ENCODE results near the gene OR2T8.

DNA sequence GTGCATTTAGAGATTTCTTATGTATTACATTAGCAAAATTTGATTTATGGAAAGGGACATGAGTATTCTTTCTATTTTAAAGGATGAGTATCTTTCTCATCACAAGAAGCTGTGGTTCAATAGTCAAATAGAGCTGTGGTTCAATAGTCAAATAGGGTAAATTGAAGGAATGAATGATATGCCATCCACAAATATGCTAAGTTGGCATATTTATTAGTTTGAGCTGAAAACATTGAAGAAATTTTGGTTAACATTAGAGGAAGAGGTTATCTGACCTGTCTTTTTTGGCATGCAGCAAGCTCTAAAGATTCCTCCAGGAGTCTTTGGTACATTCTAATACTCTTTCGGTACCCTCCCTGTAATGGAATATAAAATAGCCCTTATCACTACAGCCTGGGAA is 33.4 kb downstream of the OR2T8 start:
- TF ChIP-seq POLR2A (IDR thresholded peaks at IDR 0.05; ENCODE audit: extremely low read depth, insufficient read length) (no peak), MYC (IDR thresholded peaks at IDR 0.05; ENCODE audit: low read depth, low read length) (no peak)
- TF ChIP-seq, protein P1, sequence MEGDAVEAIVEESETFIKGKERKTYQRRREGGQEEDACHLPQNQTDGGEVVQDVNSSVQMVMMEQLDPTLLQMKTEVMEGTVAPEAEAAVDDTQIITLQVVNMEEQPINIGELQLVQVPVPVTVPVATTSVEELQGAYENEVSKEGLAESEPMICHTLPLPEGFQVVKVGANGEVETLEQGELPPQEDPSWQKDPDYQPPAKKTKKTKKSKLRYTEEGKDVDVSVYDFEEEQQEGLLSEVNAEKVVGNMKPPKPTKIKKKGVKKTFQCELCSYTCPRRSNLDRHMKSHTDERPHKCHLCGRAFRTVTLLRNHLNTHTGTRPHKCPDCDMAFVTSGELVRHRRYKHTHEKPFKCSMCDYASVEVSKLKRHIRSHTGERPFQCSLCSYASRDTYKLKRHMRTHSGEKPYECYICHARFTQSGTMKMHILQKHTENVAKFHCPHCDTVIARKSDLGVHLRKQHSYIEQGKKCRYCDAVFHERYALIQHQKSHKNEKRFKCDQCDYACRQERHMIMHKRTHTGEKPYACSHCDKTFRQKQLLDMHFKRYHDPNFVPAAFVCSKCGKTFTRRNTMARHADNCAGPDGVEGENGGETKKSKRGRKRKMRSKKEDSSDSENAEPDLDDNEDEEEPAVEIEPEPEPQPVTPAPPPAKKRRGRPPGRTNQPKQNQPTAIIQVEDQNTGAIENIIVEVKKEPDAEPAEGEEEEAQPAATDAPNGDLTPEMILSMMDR (IDR thresholded peaks at IDR 0.05; ENCODE audit: low read depth, low read length): no peak
- TF ChIP-seq, protein P2, sequence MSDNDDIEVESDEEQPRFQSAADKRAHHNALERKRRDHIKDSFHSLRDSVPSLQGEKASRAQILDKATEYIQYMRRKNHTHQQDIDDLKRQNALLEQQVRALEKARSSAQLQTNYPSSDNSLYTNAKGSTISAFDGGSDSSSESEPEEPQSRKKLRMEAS (IDR thresholded peaks at IDR 0.05; ENCODE audit: low read depth, low read length): no peak

All from NB4 (cell line).